ENCODE results near the gene CEACAM16. TPM values are rescaled to one million over a fixed set of nuclear protein-coding genes. Genes with fewer than 3 reads are reported as not detected.

CEACAM16 gene
- total and polyA plus RNA-seq, 9 of the 15 experiments (the other 6 are each of a cell fraction or from before 2014, with no cell fraction given) = not detected

DNA sequence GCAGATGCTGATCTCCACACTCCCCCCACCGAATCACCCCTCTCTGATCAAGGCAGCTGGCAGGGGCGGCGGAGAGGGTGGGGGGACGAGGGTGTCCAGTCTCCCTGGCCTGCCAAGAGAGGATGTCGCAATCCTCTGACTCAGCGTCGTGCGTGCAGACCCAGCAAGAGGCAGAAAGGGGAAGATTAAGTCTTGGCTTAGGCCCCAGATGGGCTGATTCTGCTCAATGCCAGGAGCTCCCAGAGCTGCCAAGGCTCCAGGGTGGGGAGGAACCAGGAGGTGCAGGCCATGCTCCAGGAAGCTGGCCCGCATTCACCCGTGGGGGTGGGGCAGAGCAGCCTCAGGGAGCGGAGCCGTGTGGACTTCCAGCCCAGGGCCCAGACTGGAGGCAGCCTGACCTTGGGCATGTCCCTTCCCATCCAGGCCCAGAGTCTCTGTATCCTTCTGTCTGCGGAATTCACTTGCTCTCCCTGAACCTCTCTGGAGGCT, 42.9 kb downstream of the CEACAM16 start (continued):
- TF ChIP-seq, protein P1, sequence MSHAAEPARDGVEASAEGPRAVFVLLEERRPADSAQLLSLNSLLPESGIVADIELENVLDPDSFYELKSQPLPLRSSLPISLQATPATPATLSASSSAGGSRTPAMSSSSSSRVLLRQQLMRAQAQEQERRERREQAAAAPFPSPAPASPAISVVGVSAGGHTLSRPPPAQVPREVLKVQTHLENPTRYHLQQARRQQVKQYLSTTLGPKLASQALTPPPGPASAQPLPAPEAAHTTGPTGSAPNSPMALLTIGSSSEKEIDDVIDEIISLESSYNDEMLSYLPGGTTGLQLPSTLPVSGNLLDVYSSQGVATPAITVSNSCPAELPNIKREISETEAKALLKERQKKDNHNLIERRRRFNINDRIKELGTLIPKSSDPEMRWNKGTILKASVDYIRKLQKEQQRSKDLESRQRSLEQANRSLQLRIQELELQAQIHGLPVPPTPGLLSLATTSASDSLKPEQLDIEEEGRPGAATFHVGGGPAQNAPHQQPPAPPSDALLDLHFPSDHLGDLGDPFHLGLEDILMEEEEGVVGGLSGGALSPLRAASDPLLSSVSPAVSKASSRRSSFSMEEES (CRISPR knock-in tag; IDR thresholded peaks at IDR 0.05) = no peak
- TF ChIP-seq ZC3H8 (IDR thresholded peaks at IDR 0.05) (no peak), DPF2 (IDR thresholded peaks at IDR 0.05) (peak; percentile 91), MAFF (IDR thresholded peaks at IDR 0.05; ENCODE audit: low read length) (peak; percentile 52; the same call in 1 of the 2 replicates), EGR1 (conservative IDR thresholded peaks at IDR 0.05) (no peak), MAZ (CRISPR knock-in tag; conservative IDR thresholded peaks at IDR 0.05 in 1 of 2, IDR thresholded peaks at IDR 0.05 in 1 of 2) (peak; percentile 58 to 74), POLR2G (IDR thresholded peaks at IDR 0.05; ENCODE audit: low read depth, low read length) (peak; percentile 71), HDAC2 (IDR thresholded peaks at IDR 0.05) (peak; percentile 32; the same call in 1 of the 2 replicates), CXXC5 (CRISPR knock-in tag; IDR thresholded peaks at IDR 0.05) (peak; percentile 75), BACH1 (tag; IDR thresholded peaks at IDR 0.05) (peak; percentile 46; the same call in 1 of the 2 replicates), JUND (IDR thresholded peaks at IDR 0.05; ENCODE audit: borderline replicate concordance, low read depth, low read length) (peak; percentile 97), JUND (tag; IDR thresholded peaks at IDR 0.05; ENCODE audit: borderline replicate concordance, low read depth, low read length) (peak; percentile 94; the same call in 2 of the 3 replicates), MAFG (tag; conservative IDR thresholded peaks at IDR 0.05) (peak; percentile 49), ZNF766 (CRISPR knock-in tag; conservative IDR thresholded peaks at IDR 0.05) (peak; percentile 77; the same call in 1 of the 2 replicates), NR3C1 (CRISPR knock-in tag; IDR thresholded peaks at IDR 0.05) (no peak), DACH1 (IDR thresholded peaks at IDR 0.05; ENCODE audit: partially characterized antibody) (peak; percentile 22), HNRNPUL1 (IDR thresholded peaks at IDR 0.05; ENCODE audit: low read length) (no peak), JUN (IDR thresholded peaks at IDR 0.05; ENCODE audit: borderline replicate concordance, low read depth, low read length) (peak; percentile 91), JUN (CRISPR knock-in tag; IDR thresholded peaks at IDR 0.05; ENCODE audit: borderline replicate concordance) (no peak), RBBP5 (IDR thresholded peaks at IDR 0.05; ENCODE audit: borderline replicate concordance, insufficient read depth, low read length, poor library complexity, severe bottlenecking) (peak; percentile 74), ATF1 (CRISPR knock-in tag; IDR thresholded peaks at IDR 0.05) (no peak), ATF1 (tag; IDR thresholded peaks at IDR 0.05) (peak; percentile 25; the same call in 1 of the 2 replicates)
- TF ChIP-seq, protein P2, sequence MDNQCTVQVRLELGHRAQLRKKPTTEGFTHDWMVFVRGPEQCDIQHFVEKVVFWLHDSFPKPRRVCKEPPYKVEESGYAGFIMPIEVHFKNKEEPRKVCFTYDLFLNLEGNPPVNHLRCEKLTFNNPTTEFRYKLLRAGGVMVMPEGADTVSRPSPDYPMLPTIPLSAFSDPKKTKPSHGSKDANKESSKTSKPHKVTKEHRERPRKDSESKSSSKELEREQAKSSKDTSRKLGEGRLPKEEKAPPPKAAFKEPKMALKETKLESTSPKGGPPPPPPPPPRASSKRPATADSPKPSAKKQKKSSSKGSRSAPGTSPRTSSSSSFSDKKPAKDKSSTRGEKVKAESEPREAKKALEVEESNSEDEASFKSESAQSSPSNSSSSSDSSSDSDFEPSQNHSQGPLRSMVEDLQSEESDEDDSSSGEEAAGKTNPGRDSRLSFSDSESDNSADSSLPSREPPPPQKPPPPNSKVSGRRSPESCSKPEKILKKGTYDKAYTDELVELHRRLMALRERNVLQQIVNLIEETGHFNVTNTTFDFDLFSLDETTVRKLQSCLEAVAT (IDR thresholded peaks at IDR 0.05) = no peak
- TF ChIP-seq, protein P3, sequence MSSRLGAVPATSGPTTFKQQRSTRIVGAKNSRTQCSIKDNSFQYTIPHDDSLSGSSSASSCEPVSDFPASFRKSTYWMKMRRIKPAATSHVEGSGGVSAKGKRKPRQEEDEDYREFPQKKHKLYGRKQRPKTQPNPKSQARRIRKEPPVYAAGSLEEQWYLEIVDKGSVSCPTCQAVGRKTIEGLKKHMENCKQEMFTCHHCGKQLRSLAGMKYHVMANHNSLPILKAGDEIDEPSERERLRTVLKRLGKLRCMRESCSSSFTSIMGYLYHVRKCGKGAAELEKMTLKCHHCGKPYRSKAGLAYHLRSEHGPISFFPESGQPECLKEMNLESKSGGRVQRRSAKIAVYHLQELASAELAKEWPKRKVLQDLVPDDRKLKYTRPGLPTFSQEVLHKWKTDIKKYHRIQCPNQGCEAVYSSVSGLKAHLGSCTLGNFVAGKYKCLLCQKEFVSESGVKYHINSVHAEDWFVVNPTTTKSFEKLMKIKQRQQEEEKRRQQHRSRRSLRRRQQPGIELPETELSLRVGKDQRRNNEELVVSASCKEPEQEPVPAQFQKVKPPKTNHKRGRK (tag; IDR thresholded peaks at IDR 0.05) = no peak
- TF ChIP-seq, protein P4, sequence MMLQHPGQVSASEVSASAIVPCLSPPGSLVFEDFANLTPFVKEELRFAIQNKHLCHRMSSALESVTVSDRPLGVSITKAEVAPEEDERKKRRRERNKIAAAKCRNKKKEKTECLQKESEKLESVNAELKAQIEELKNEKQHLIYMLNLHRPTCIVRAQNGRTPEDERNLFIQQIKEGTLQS (IDR thresholded peaks at IDR 0.05) = peak; percentile 94
- TF ChIP-seq, protein P4 (CRISPR knock-in tag; conservative IDR thresholded peaks at IDR 0.05) = no peak
